ENCODE data around the gene RND1. TPM values are rescaled to one million over a fixed set of nuclear protein-coding genes. Genes with fewer than 3 reads are reported as not detected.

RND1 gene
- total and polyA plus RNA-seq, 2 of the 13 experiments (the other 11 are each of a cell fraction or from before 2014, with no cell fraction given), result 1.8 to 1.9 TPM

- TF ChIP-seq RNF219 (CRISPR knock-in tag; IDR thresholded peaks at IDR 0.05) (no peak), ZNF180 (CRISPR knock-in tag; IDR thresholded peaks at IDR 0.05; ENCODE audit: borderline replicate concordance, low read depth) (no peak), ZNF513 (CRISPR knock-in tag; conservative IDR thresholded peaks at IDR 0.05) (peak; percentile 82), ZNF577 (CRISPR knock-in tag; IDR thresholded peaks at IDR 0.05; ENCODE audit: borderline replicate concordance, low read depth) (no peak), ZNF879 (CRISPR knock-in tag; IDR thresholded peaks at IDR 0.05) (peak; percentile 72; the same call in 1 of the 2 replicates), ZNF784 (CRISPR knock-in tag; IDR thresholded peaks at IDR 0.05; ENCODE audit: borderline replicate concordance) (no peak; the same call in 1 of the 2 replicates), PAF1 (CRISPR knock-in tag; IDR thresholded peaks at IDR 0.05) (no peak), ZNF264 (CRISPR knock-in tag; IDR thresholded peaks at IDR 0.05) (peak; percentile 18; the same call in 1 of the 2 replicates), RAD51 (IDR thresholded peaks at IDR 0.05; ENCODE audit: borderline replicate concordance) (no peak), NR2F2 (IDR thresholded peaks at IDR 0.05; ENCODE audit: borderline replicate concordance, low read depth) (peak; percentile 30; the same call in 1 of the 2 replicates), REL (CRISPR knock-in tag; conservative IDR thresholded peaks at IDR 0.05) (no peak), ATF7-NPFF (CRISPR knock-in tag; IDR thresholded peaks at IDR 0.05; ENCODE audit: low read depth) (no peak), MXD4 (CRISPR knock-in tag; IDR thresholded peaks at IDR 0.05) (peak; percentile 66; the same call in 1 of the 2 replicates), THYN1 (CRISPR knock-in tag; IDR thresholded peaks at IDR 0.05; ENCODE audit: borderline replicate concordance, low read depth) (no peak), MED8 (CRISPR knock-in tag; IDR thresholded peaks at IDR 0.05; ENCODE audit: insufficient replicate concordance) (no peak), GMEB2 (CRISPR knock-in tag; IDR thresholded peaks at IDR 0.05; ENCODE audit: low read depth) (peak; percentile 73), SP2 (CRISPR knock-in tag; IDR thresholded peaks at IDR 0.05) (no peak), TOE1 (CRISPR knock-in tag; IDR thresholded peaks at IDR 0.05) (no peak), ZBTB42 (CRISPR knock-in tag; IDR thresholded peaks at IDR 0.05) (no peak), ZNF251 (CRISPR knock-in tag; IDR thresholded peaks at IDR 0.05) (no peak), IKZF1 (IDR thresholded peaks at IDR 0.05) (no peak), TIGD3 (CRISPR knock-in tag; IDR thresholded peaks at IDR 0.05; ENCODE audit: borderline replicate concordance) (no peak)
Observed at GRCh38 chr12:48851883-48852733, 13.6 kb downstream of the RND1 start, which contains the start of gene DDX23 (continued).

Measured in HepG2 (cell line).